HG03039 (cell line): ENCODE results near the gene PCDHGA10.
"Not testable (repeated sequence)": the region's sequence is repeated elsewhere in the genome, so short reads cannot be mapped to it uniquely, and the experiment has no call there.

ENCODE experiments used
- ATAC-seq: cut with Tn5 transposase; IDR thresholded peaks from one replicate; pipeline ENCODE4 v1.9.1; 2021; ENCODE audit warnings: mild to moderate bottlenecking, moderate library complexity; ENCODE audit not compliant: unreplicated experiment

PCDHGA10 gene

DNA sequence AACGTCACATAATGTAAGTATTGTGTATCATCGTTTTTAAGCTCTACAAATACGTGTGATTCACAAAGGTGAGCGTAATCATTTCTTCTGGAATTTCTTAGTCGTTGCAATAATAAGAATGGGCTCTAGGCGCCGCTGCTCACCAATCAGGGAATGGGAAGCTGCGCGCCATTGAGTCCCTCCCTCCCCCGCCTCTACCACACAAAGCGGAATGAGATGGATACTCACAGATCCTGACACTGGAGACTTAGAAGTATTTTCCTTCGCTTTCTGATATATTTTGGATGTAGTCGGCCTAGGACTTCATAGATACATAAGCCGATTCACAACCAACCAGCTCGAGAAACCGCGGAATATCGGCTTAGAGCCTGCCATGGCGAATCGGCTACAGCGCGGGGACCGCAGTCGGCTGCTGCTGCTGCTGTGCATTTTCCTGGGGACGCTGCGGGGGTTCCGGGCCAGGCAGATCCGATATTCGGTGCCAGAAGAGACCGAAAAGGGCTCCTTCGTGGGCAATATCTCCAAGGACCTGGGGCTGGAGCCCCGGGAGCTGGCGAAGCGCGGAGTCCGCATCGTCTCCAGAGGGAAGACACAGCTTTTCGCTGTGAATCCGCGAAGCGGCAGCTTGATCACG is 8.2 kb downstream of the PCDHGA10 start, which contains the start of gene PCDHGA11:
Gene PCDHGA11 (plus strand): TSS at position 197 of the 634 bp plus-strand sequence. CDS start 177 bp downstream, at position 374.
- no peak for ATAC-seq

DNA sequence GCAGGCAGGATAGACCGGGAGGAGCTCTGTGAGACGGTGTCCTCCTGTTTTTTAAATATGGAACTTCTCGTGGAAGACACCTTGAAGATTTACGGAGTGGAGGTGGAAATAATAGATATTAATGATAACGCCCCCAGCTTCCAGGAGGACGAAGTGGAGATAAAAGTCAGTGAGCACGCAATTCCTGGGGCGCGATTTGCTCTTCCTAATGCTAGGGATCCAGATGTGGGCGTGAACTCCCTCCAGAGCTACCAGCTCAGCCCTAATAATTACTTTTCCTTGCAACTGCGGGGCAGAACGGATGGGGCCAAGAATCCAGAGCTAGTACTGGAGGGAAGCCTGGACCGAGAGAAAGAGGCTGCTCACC is 8.7 kb downstream of the PCDHGA10 start:
- ATAC-seq: no peak

DNA sequence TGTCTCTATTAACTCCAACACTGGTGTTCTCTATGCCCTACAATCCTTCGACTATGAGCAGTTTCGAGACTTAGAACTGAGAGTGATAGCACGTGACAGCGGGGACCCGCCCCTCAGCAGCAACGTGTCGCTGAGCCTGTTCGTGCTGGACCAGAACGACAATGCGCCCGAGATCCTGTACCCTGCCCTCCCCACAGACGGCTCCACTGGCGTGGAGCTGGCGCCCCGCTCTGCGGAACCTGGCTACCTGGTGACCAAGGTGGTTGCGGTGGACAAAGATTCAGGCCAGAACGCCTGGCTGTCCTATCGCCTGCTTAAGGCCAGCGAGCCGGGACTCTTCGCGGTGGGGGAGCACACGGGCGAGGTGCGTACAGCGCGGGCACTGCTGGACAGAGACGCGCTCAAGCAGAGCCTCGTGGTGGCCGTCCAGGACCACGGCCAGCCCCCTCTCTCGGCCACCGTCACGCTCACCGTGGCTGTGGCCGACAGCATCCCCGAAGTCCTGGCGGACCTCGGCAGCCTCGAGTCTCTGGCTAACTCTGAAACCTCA is 10.0 kb downstream of the PCDHGA10 start:
- no peak for ATAC-seq

DNA sequence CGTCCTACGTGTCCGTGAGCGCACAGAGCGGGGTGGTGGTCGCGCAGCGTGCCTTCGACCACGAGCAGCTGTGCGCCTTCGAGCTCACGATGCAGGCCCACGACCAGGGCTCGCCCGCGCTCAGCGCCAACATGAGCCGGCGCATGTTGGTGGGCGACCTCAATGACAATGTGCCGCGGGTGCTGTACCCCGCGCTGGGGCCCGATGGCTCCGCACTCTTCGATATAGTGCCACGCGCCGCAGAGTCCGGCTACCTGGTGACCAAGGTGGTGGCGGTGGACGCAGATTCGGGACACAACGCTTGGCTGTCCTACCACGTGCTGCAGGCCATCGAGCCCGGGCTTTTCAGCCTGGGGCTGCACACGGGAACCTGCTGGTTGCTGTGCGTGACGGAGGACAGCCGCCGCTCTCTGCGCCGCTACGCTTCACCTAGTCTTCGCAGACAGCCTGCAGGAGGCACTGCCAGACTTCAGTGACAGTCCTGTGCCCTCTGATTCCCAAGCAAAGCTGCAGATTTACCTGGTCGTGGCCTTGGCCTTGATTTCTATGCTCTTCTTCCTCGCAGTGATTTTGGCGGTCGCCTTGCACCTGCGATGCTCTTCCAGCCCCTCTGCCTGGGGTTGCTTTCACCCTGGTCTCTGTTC is 15.1 kb downstream of the PCDHGA10 start:
- ATAC-seq: no peak

DNA sequence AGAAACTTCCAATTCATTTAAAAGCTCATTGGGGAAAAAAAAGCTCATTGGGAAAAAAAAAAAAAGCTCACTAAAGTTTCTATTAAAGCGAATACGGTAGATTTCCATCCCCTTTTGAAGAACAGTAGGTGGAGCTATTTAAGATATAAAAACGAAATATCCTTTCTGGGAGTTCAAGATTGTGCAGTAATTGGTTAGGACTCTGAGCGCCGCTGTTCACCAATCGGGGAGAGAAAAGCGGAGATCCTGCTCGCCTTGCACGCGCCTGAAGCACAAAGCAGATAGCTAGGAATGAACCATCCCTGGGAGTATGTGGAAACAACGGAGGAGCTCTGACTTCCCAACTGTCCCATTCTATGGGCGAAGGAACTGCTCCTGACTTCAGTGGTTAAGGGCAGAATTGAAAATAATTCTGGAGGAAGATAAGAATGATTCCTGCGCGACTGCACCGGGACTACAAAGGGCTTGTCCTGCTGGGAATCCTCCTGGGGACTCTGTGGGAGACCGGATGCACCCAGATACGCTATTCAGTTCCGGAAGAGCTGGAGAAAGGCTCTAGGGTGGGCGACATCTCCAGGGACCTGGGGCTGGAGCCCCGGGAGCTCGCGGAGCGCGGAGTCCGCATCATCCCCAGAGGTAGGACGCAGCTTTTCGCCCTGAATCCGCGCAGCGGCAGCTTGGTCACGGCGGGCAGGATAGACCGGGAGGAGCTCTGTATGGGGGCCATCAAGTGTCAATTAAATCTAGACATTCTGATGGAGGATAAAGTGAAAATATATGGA is 17.7 kb downstream of the PCDHGA10 start, which contains the start of gene PCDHGA12:
Gene PCDHGA12 (plus strand): TSS at position 176 of the 782 bp plus-strand sequence. CDS start 253 bp downstream, at position 429.
- peak; percentile 61 for ATAC-seq

DNA sequence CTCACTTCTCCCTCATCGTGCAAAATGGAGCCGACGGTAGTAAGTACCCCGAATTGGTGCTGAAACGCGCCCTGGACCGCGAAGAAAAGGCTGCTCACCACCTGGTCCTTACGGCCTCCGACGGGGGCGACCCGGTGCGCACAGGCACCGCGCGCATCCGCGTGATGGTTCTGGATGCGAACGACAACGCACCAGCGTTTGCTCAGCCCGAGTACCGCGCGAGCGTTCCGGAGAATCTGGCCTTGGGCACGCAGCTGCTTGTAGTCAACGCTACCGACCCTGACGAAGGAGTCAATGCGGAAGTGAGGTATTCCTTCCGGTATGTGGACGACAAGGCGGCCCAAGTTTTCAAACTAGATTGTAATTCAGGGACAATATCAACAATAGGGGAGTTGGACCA is 18.5 kb downstream of the PCDHGA10 start:
- no peak for ATAC-seq

DNA sequence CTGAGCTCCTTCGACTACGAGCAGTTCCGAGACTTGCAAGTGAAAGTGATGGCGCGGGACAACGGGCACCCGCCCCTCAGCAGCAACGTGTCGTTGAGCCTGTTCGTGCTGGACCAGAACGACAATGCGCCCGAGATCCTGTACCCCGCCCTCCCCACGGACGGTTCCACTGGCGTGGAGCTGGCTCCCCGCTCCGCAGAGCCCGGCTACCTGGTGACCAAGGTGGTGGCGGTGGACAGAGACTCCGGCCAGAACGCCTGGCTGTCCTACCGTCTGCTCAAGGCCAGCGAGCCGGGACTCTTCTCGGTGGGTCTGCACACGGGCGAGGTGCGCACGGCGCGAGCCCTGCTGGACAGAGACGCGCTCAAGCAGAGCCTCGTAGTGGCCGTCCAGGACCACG is 19.5 kb downstream of the PCDHGA10 start:
- ATAC-seq: not testable (repeated sequence)

DNA sequence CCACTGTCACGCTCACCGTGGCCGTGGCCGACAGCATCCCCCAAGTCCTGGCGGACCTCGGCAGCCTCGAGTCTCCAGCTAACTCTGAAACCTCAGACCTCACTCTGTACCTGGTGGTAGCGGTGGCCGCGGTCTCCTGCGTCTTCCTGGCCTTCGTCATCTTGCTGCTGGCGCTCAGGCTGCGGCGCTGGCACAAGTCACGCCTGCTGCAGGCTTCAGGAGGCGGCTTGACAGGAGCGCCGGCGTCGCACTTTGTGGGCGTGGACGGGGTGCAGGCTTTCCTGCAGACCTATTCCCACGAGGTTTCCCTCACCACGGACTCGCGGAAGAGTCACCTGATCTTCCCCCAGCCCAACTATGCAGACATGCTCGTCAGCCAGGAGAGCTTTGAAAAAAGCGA is 19.9 kb downstream of the PCDHGA10 start:
- not testable (repeated sequence) for ATAC-seq

DNA sequence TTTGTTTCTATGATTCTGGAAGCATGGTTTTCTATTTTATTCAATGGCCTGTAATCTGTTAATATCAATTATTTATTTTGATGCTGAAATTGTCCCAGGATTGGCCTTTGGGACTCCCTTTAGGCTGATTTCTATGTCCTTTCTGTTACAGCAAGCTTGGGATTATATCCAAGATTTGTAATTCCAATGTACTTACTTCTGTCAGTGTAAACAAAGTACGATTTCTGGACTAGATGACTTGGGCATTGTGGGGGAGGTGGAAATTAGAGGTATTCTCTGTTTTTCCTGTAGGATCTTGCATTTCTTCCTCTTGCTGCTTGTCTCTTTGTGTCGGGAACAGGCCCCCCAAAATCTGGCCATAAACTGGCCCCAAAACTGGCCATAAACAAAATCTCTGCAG is 21.2 kb downstream of the PCDHGA10 start:
- no peak for ATAC-seq

DNA sequence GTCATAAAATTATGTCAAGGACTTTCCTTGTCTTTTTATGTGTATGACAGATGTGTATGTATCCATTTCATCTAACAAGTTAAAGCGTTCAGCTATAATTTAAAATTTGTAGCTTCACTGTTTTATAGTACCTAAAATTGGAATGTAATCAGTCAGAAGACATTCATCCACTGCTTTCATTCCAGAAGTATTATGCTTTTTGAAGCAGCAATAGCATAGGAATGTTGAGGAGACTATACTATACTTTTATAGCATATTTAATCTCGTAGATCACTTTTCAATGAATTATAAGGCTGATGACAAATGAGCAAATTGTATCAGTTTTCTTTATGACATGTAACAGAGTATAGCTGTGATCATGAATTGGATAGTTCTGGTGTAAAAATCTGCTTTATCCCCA is 24.4 kb downstream of the PCDHGA10 start:
- no peak for ATAC-seq

DNA sequence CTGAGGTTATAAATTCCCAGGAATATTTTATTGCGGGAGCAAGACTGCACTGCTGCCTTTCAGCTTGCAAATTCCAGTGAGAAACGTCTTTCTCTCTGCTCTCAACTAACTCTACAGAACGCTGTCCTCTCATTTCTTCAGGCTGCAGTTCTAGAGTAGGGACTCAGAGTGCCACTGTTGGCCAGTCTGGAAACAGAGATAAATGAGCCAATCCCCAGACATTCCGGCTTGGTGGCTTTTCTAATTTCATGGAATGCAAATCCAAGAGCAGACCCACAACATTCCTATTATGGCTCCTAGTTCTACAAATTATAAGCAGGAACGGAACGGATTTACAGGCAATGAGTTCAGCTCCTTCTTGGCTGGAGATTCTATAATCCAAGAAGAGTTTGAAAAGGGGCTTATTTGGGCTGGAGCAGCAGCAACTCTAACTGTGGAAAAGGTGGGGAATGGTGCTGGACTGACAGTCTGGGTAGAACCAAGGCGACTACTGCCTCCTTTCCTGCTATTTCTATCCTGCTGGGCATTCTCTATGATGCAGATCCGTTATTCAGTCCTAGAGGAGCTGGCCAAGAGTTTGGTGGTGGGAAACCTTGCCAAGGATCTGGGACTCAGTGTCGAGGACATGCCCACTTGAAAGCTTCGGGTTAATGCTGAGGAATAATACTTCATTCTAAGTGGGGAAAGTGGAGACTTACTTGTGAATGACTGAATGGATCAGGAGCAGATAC is 26.8 kb downstream of the PCDHGA10 start:
- no peak for ATAC-seq

DNA sequence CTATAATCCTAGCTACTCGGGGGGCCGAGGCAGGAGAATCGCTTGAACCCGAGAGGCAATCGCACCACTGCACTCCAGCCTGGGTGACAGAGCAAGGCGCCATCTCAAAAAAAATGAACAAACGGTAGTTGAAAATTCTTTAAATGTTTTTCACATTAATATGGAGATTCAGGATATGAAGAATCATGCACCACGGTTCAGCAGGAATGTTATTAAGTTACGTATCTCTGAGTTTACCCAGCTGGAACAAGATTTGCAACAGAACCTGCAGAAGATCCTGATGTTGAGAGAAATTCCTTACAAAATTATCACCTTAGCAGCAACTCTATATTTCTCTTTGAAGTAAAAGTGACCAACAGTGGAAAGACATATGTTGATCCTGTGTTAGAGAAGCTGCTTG is 27.6 kb downstream of the PCDHGA10 start:
- no peak for ATAC-seq

DNA sequence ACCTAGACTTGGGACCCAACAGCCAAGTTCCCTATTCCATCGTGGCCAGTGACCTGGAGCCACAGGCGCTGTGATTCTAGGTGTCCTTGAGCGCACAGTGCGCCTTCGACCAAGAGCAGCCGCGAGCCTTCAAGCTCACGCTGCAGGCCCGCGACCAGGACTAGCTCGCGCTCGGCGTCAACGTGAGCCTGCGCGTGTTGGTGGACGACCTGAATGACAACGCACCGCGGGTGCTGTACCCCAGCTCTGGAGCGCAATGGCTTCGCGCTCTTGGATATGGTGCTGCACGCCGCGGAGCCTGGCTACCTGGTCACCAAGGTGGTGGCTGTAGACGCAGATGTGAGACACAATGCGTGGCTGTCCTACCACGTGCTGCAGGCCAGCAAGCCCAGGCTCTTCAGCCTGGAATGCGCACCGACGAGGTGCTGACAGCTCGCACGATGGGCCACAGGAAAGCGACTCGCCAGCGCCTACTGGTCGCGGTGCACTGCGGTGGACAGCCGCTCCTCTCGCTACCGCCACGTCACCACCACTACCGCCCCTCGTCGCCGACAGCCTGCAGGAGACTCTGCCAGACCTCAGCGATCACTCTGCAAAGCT is 28.9 kb downstream of the PCDHGA10 start:
- ATAC-seq: no peak

DNA sequence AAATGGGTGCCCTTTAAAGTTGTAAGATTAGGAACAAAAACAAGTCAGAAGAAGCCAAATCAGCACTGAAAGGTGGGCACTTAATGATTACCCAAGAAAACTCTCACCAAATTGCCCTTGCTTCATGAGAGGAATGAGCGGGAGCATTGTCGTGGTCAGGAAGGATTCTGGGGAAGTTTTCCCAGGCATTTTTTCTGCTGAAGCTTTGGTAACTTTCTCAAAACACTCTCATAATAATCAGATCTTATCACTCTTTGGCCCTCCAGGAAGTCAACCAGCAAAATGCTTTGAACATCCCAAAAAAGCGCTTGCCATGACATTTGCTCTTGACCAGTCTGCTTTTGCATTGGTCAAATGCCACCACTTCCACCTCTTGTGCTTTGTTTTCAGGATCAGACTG is 52.6 kb downstream of the PCDHGA10 start:
- no peak for ATAC-seq
